ENCODE measurements around the gene DNAJC1. TPM values are rescaled to one million over a fixed set of nuclear protein-coding genes. Genes with fewer than 3 reads are reported as not detected.

DNAJC1 gene
- total and polyA plus RNA-seq, 2 of the 8 experiments (the other 6 are each of a cell fraction or from before 2014, with no cell fraction given): 6.8 to 14.8 TPM

- peak; percentile 22; the same call in 1 of the 2 replicates for TF ChIP-seq ATF2 (IDR thresholded peaks at IDR 0.05; ENCODE audit: low read length)
- peak in 1 of 2 experiments; percentile 79; a peak in 2 of 3 replicates for TF ChIP-seq POLR2A (IDR thresholded peaks at IDR 0.05; ENCODE audit: control extremely low read depth in 1 of 2, low read depth in 2 of 2, low read length in 2 of 2)
- TF ChIP-seq KDM5A (IDR thresholded peaks at IDR 0.05; ENCODE audit: low read length): no peak
- TF ChIP-seq ZNF274 (IDR thresholded peaks at IDR 0.05; ENCODE audit: borderline replicate concordance, extremely low read depth, low read length): no peak
- TF ChIP-seq ASH2L (IDR thresholded peaks at IDR 0.05; ENCODE audit: low read length): peak; percentile 90
Observed at GRCh38 chr10:22003177-22003963, at the start of gene DNAJC1 (continued).
